Activated naive CD8-positive, alpha-beta T cell treated with anti-CD3 and anti-CD28 coated beads for 36 hours (primary cell): Measurements from ENCODE around the gene CMTM8. TPM values are rescaled to one million over a fixed set of nuclear protein-coding genes. Genes with fewer than 3 reads are reported as not detected.
A peak's percentile ranks its signal among the peaks of the same experiment; 100 is the strongest.
"Not testable (repeated sequence)": the region's sequence is repeated elsewhere in the genome, so short reads cannot be mapped to it uniquely, and the experiment has no call there.

Experiments
- DNase-seq: peaks from one replicate; pipeline ENCODE4 v3.0.0; 2021
- H3K27ac Mint-ChIP-seq: one replicate; pipeline ENCODE4 v1.8.0; 2022; ENCODE audit warnings: mild to moderate bottlenecking, moderate library complexity, mixed read lengths
- H3K27me3 Mint-ChIP-seq: one replicate; pipeline ENCODE4 v1.8.0; 2022; ENCODE audit warnings: mild to moderate bottlenecking, mixed read lengths
- H3K36me3 Mint-ChIP-seq: one replicate; pipeline ENCODE4 v1.8.0; 2021; ENCODE audit warnings: mild to moderate bottlenecking, mixed read lengths
- H3K4me1 Mint-ChIP-seq: one replicate; pipeline ENCODE4 v1.8.0; 2021; ENCODE audit warnings: mixed read lengths
- H3K4me3 Mint-ChIP-seq: one replicate; pipeline ENCODE4 v1.8.0; 2022; ENCODE audit warnings: mild to moderate bottlenecking, moderate library complexity, mixed read lengths
- H3K9me3 Mint-ChIP-seq: one replicate; pipeline ENCODE4 v1.8.0; 2022; ENCODE audit warnings: mixed read lengths
- total RNA-seq, 2 experiments: library from RNA; stranded (reverse); gene quantifications; one replicate each; pipeline ENCODE4 v1.2.3, GENCODE V29; 2021

Gene CMTM8
- total RNA-seq, 2 experiments from 2014 or later, result 5.0 to 5.4 TPM

DNA sequence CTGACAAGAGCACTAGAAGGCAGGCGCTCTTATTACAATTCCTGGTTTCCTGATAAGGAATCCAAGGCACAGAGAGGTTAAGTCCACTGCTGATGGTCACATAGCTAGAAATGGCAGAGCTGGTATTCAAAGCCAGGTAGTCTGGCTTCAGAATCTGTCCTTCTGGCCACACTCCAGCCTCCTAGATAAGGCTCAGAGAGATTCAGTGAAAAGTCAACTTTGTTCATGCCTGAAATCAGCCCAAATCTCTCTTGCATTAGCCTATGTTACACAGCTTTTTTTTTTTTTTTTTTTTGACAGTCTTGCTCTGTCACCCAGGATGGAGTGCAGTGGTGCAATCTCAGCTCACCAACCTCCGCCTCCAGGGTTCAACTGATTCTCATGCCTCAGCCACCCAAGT lies 21.1 kb upstream of the CMTM8 start:
- Mint-ChIP-seq H3K27me3 (peaks cover 4% of the 10 kb centered on the region), H3K4me1 (no peaks in the 10 kb centered on the region), H3K4me3 (no peak overlapping the region), H3K9me3 (peaks cover 6% of the 10 kb centered on the region), H3K27ac (no peak overlapping the region), H3K36me3 (no peaks in the 10 kb centered on the region)
- no peak for DNase-seq

DNA sequence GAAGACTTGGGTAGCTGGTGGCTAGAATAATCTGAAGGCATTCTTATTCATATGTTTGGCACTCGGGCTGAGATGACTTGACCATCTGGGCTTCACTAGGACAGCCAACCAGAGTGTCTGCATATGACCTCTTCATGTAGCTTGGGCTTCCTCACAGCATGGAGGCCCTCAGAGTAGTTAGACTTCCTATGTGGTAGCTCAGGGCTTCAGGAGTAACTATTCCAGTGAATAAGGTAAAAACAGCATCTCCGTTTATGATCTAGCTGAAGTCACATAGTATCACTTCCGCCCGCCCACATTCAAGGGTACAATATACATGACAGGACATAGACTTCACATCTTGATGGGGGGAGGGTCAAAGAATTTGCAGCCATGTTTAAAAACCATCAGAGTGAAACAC lies 18.9 kb upstream of the CMTM8 start:
- Mint-ChIP-seq H3K27ac (no peak overlapping the region), H3K4me1 (no peaks in the 10 kb centered on the region), H3K36me3 (no peaks in the 10 kb centered on the region)

DNA sequence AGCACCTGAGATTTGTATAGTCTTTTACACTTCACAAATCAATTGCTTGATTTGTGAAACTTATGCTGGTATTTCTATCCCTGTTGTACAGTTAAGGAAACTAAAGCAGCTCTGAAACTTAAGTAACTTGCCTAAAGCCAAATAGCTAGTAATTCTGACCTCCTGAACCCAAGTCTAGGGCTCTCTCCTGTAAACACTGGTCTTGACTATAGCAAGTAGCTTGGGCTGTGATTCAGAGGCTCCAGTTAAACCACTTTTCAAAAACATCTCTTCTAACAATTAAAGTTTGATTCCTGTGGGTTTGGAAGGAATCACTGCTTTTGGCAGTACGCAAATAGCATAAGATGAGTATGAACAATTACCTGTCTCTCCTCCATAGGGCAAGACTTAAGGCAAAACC lies 18.5 kb upstream of the CMTM8 start:
- no peak for DNase-seq
- H3K4me1 Mint-ChIP-seq, result no peaks in the 10 kb centered on the region
- H3K36me3 Mint-ChIP-seq, result no peaks in the 10 kb centered on the region
- H3K27me3 Mint-ChIP-seq, result peaks cover 4% of the 10 kb centered on the region
- peaks cover 6% of the 10 kb centered on the region for H3K9me3 Mint-ChIP-seq
- no peak overlapping the region for H3K4me3 Mint-ChIP-seq
- no peak overlapping the region for H3K27ac Mint-ChIP-seq

More for the DNA sequence above, 18.9 kb upstream of the CMTM8 start:
- Mint-ChIP-seq H3K4me3 (no peak overlapping the region), H3K9me3 (peaks cover 6% of the 10 kb centered on the region), H3K27me3 (peaks cover 4% of the 10 kb centered on the region)
- DNase-seq, result no peak

DNA sequence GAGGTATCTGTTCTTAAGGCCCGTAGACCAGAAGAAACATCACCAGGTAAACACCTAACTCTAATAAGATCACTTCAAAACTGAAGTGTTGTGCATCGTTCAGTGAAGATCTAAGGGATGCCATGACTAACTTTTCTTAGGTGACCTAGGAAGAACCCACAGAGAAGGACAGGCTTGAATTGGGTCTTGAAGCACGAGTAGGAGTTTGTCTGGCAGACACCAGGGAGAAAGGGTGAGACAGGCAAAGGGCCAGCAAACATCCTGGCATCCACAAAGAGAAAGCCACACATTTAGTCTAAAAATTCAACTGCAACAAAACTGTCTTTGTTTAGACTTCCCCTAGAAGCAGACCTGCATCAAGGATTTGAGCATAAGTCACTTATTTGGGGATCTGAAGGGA lies 15.5 kb upstream of the CMTM8 start:
- no peaks in the 10 kb centered on the region for H3K27me3 Mint-ChIP-seq
- no peaks in the 10 kb centered on the region for H3K36me3 Mint-ChIP-seq
- H3K4me1 Mint-ChIP-seq, result peaks cover 6% of the 10 kb centered on the region
- no peak overlapping the region for H3K27ac Mint-ChIP-seq
- H3K4me3 Mint-ChIP-seq, result no peak overlapping the region
- DNase-seq, result no peak
- H3K9me3 Mint-ChIP-seq, result peaks cover 9% of the 10 kb centered on the region

DNA sequence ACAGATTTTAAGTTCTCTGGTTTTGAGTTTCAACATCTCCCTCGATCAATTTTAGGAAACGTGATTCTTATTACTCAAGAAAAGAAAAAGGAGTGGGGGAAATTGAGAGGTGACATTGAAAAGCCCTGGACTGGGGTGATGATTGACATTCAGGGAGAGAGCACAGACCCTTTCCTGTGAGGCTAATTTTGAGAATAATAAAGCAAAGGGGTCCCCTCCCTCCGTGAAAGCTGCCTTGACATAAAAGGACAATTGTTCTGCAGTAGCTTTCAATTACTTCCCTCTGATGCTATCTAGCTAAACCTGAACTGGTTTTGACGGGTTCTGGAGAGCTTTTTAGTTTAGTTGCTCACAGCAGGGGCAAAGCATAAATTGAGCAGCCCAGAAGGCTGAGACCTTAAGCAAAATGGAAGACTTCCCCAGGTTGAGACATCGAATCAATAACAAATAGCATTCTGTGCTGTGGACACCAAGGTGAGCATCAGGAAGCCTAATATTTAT lies 14.4 kb upstream of the CMTM8 start:
- Mint-ChIP-seq H3K27me3 (no peaks in the 10 kb centered on the region), H3K27ac (no peak overlapping the region), H3K9me3 (peaks cover 9% of the 10 kb centered on the region), H3K4me1 (peaks cover 6% of the 10 kb centered on the region), H3K4me3 (no peak overlapping the region), H3K36me3 (no peaks in the 10 kb centered on the region)
- DNase-seq, result no peak

DNA sequence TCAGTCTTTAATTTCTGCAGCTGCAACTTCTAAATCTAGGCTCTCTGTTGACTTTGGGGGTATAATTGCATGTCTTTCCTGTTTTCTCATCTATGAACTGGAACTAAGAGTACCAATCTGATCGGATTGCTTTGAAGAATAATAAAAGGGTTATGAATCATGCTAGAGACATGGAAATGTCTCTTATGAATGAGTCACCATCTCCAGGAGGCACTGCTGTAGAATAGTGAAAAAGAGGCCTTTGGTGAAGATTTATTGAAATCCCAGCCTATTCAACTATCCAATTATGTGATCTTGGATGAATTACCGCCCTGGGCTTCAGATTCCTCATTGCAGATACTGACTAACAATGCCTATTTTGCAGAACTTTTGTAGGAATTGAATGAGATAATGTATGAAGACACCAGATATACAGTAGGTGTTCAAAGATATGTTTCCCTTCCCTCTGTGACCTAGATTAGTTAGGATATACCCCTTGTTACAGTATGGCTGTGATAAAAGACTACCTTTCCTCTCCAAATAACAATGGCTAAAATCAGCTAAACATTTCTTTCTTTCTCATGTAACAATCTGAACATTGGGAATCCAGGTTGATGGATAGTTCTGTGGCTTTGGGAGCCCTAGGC lies 11.5 kb upstream of the CMTM8 start:
- Mint-ChIP-seq H3K4me3 (no peak overlapping the region), H3K36me3 (no peaks in the 10 kb centered on the region), H3K9me3 (peaks cover 3% of the 10 kb centered on the region), H3K4me1 (peaks cover 6% of the 10 kb centered on the region), H3K27me3 (no peaks in the 10 kb centered on the region), H3K27ac (no peak overlapping the region)
- DNase-seq, result no peak

DNA sequence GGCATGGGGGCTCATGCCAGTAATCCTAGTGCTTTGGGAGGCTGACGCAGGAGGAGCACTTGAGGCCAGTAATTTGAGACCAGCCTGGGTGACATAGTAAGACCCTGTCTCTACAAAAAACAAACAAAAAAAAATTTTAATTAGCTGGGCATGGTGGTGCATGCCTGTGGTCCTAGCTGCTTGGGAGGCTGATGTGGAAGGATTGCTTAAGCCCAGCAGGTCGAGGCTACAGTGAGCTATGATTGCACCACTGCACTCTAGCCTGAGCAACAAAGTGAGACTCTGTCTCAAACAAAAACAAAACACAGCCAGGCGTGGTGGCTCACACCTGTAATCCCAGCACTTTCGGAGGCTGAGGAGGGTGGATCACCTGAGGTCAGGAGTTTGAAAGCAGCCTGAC lies 9.7 kb upstream of the CMTM8 start:
- DNase-seq, H3K27ac Mint-ChIP-seq, H3K9me3 Mint-ChIP-seq, H3K4me1 Mint-ChIP-seq, H3K4me3 Mint-ChIP-seq, H3K36me3 Mint-ChIP-seq, H3K27me3 Mint-ChIP-seq: not testable (repeated sequence)

DNA sequence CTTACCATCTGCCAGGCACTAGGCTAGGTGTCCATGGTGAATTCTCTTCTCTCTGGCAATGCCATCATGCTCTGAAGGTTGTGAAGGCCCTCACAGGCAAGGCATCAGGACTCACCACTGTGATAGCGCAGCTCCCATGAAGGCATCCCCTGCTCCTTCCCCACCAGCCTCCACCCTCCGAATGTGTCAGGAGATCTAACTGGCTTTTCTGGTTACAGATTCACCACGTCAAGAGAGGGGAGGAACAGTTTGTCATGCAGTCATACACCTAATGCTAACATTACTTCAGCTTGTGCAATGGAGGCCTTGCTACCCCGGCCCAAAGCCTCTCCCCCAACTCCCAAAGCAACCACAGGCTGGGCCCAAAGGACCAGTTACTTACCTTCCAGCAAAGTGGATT lies 8.9 kb upstream of the CMTM8 start:
- no peaks in the 10 kb centered on the region for H3K36me3 Mint-ChIP-seq
- H3K27me3 Mint-ChIP-seq, result no peaks in the 10 kb centered on the region
- no peak for DNase-seq
- peaks cover 3% of the 10 kb centered on the region for H3K9me3 Mint-ChIP-seq
- H3K4me1 Mint-ChIP-seq, result peaks cover 6% of the 10 kb centered on the region
- no peak overlapping the region for H3K27ac Mint-ChIP-seq
- H3K4me3 Mint-ChIP-seq, result no peak overlapping the region

DNA sequence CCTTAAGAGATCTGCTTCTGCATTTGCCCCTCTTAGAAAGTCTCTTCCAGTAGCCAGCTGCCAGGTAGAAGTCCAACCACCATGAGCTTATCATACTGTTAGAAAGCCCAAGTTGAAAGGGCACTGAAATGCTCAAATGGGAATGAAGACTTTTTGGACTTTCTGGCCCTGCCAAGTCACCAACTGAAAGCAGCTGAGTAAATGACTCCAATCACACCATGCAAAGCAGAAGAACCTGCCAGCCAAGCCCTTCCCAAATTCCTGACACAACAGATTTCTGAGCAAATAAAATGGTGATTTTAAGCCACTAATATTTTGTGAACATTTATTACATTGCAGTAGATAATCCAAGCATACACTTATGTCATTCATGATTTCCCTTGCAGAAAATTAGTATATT lies 2.1 kb upstream of the CMTM8 start:
- H3K9me3 Mint-ChIP-seq, result peaks cover 15% of the 10 kb centered on the region
- peaks cover 12% of the 10 kb centered on the region for H3K4me1 Mint-ChIP-seq
- H3K27me3 Mint-ChIP-seq, result peaks cover 20% of the 10 kb centered on the region
- H3K36me3 Mint-ChIP-seq, result peaks cover 2% of the 10 kb centered on the region
- no peak overlapping the region for H3K27ac Mint-ChIP-seq
- H3K4me3 Mint-ChIP-seq, result no peak overlapping the region
- no peak for DNase-seq

DNA sequence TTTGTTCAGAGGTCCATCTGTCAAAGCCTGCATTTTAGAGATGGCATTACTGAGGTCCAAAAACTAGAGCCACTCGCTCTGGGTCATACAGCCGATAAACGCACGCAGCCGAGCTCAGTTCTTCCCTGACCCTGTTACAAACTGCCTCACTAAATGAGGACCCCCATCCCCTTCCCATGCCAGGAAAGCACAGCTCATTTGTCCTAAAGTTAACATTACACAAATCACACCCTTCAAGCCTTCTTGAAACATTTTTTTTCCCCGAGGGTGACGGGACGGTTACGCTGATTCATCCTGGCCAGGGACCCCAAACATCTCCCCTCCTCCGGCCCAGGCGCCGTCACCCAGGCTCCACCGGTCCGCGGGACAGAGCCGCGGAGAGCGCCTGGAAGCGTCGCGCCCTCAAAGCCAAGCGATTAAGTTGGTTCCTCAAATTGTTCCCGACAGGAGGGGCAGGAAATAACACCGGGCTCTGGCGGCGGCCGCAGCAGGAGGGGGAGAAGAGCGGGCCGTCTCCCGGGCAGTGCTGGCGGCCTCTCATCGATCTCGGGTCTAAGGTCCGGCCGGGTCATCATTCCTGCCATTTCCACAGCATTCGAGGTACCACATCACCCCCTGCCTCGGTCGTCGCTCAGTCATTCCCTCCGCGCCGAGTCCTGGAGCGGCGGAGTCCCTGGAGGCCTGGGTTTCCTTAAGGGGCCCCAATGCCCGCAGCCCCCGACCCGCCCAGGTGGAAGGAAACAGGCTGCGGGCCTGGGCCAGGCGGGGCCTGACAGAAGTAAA lies 619 bp upstream of the CMTM8 start:
- peak; percentile 2 for DNase-seq
- H3K4me1 Mint-ChIP-seq, result peaks cover 12% of the 10 kb centered on the region
- H3K27me3 Mint-ChIP-seq, result peaks cover 20% of the 10 kb centered on the region
- peak overlapping the region; percentile 59 for H3K4me3 Mint-ChIP-seq
- H3K9me3 Mint-ChIP-seq, result peaks cover 15% of the 10 kb centered on the region
- H3K27ac Mint-ChIP-seq, result no peak overlapping the region
- peaks cover 2% of the 10 kb centered on the region for H3K36me3 Mint-ChIP-seq

DNA sequence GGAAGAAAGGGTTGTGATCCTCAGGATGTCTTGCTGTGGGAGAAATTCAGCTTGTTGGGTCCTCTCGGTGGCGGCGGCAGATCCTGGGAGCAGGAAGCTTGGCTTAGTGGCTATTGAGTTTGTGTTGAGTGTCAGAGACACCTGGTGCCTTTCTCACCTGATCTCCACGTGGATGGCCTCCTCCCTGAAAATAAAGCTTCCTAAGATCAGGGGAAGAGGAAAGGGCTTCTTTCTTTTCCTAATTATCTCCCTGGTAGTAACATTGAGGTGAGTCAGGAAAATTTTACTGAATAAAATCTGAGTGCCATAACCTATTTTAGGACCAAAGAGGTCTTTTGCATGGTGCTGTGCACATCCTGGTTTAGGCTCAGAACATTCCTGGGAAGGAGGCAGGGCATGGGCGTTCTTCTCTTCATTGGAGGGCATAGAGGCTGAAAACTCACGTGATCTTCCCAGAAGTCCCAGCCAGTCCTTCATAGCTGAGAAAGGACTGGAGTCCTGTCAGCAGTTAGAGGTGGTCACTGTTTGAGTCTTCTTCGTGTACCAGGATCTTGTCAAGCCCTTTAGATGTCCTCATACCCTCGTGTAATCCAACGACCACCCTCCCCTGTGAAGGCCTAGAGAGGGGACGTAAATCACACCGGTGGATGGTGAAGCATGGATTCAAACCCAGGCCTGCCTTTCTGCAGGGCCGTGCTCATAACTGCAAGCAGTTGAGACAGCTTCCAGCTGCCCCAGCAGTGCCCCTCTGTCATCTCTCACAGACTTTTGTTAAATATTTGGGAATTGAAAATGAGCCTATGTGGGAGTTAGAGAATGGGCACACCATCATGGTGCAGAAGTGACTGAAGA lies 1.1 kb downstream of the CMTM8 start:
- Mint-ChIP-seq H3K4me1 (peaks cover 12% of the 10 kb centered on the region), H3K9me3 (peaks cover 15% of the 10 kb centered on the region), H3K4me3 (peak overlapping the region; percentile 81), H3K27me3 (peaks cover 20% of the 10 kb centered on the region), H3K27ac (no peak overlapping the region), H3K36me3 (peaks cover 5% of the 10 kb centered on the region)
- peak; percentile 10 for DNase-seq

DNA sequence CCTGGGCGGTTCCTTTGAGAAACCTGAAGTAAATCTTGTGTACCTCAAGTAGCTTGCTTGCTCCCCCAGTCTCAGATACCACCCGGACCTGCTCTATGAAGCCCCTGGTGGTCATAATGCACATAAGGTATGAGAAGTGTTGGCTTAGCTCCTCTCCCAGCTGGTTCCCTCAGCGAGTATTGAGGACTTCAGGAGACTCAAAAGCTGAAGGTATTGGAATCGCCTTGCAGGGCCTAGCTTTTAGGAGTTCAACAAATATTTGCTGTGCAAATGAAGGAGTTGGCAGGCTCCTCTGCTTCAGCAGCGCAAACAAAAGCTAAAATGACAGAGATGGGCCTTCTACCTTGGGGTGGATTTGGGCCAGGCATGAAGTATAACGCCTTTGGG lies 1.7 kb downstream of the CMTM8 start:
- DNase-seq, result peak; percentile 28
- Mint-ChIP-seq H3K4me1 (peaks cover 17% of the 10 kb centered on the region), H3K9me3 (peaks cover 15% of the 10 kb centered on the region), H3K4me3 (peak overlapping the region; percentile 81), H3K27ac (no peak overlapping the region), H3K27me3 (peaks cover 20% of the 10 kb centered on the region), H3K36me3 (peaks cover 5% of the 10 kb centered on the region)

DNA sequence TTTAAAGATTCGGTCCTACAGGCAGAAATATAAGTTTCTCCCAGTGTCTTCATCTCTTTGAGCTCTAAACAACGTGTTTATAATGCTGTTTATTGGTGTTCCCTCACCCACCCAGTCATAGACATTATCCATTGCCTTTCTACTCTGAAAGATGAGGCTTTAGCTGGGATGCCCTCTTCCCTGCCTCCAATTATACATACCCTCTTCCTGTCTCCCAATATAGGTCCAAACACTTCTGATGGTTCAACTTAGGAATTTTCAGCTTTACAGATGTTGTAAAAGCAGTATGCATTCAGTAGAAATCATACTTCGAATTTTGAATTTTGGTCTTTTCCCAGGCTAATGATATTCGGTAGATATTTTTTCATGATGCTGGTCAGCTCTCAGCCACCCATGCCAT lies 2.6 kb downstream of the CMTM8 start:
- peaks cover 5% of the 10 kb centered on the region for H3K36me3 Mint-ChIP-seq
- peaks cover 20% of the 10 kb centered on the region for H3K27me3 Mint-ChIP-seq
- no peak overlapping the region for H3K4me3 Mint-ChIP-seq
- no peak overlapping the region for H3K27ac Mint-ChIP-seq
- H3K9me3 Mint-ChIP-seq, result peaks cover 9% of the 10 kb centered on the region
- H3K4me1 Mint-ChIP-seq, result peaks cover 22% of the 10 kb centered on the region
- DNase-seq, result no peak

DNA sequence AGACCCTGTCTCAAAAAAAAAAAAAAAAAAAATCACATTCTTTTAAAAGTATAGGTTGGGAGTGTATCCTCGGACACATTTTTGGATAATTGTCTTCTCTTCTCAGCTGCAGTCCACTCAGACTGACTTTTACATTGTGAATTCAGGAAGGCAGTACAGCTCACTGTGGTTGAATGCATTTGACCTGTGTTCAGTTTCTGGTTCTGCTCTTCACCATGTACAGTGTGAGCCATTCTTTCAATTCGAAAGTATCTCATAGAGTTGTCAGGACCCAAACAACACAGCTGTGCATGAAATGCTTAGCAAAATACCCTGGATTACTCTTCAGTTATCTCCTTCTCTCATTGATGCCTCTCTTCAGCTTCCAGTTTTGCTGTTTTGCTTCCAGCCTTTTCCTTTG lies 5.0 kb downstream of the CMTM8 start:
- no peaks in the 10 kb centered on the region for H3K9me3 Mint-ChIP-seq
- peaks cover 7% of the 10 kb centered on the region for H3K27me3 Mint-ChIP-seq
- no peak overlapping the region for H3K4me3 Mint-ChIP-seq
- H3K36me3 Mint-ChIP-seq, result peaks cover 4% of the 10 kb centered on the region
- H3K27ac Mint-ChIP-seq, result no peak overlapping the region
- no peak for DNase-seq
- peaks cover 27% of the 10 kb centered on the region for H3K4me1 Mint-ChIP-seq

DNA sequence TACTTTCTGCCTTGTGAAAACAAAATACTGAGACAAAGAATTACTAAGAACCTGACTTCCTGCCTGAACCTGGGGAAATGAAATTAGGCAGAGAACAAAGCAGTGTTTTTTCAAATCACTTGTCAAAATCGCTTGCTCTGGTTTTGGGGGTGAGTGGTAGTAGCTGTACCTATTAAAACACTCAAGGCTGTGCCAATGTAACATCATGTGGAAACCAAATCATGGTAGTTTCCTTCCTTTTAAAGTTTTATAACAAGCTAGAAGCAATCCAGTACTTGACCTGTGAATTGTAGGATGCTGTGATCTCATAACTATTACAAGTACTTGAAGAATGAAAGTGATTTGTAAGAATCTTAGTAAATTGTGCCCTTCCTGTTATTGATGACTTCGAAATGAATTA lies 6.7 kb downstream of the CMTM8 start:
- Mint-ChIP-seq H3K27ac (no peak overlapping the region), H3K27me3 (no peaks in the 10 kb centered on the region), H3K36me3 (peaks cover 4% of the 10 kb centered on the region), H3K4me3 (no peak overlapping the region), H3K9me3 (no peaks in the 10 kb centered on the region), H3K4me1 (peaks cover 22% of the 10 kb centered on the region)
- no peak for DNase-seq
